GM23338 (cell line): ENCODE data around the gene ZMYND8. TPM values are rescaled to one million over a fixed set of nuclear protein-coding genes. Genes with fewer than 3 reads are reported as not detected.

Experiments used
- ATAC-seq: fragments of 200-7000 bp; cut with Tn5 transposase; 3 replicates; pipeline ENCODE4 v1.9.1; 2020
- DNase-seq: peaks from one replicate; pipeline ENCODE4 v3.0.0-alpha.2; 2015; ENCODE audit warnings: low spot score
- H2AFZ ChIP-seq: fragments of 200-600 bp; sonication (generic); 2 replicates; pipeline ENCODE4 v1.8.0; 2016; ENCODE audit warnings: antibody characterized with exemption, mild to moderate bottlenecking, moderate library complexity
- H3F3A ChIP-seq: fragments of 200-600 bp; sonication (generic); replicated peaks from 2 replicates; pipeline ENCODE4 v1.8.0; 2017; ENCODE audit warnings: antibody characterized with exemption, mixed run types, low read depth
- H3K27ac ChIP-seq: fragments of 200-600 bp; sonication (generic); 2 replicates; pipeline ENCODE4 v1.6.1; 2016; ENCODE audit warnings: low read depth
- H3K27me3 ChIP-seq: fragments of 200-600 bp; sonication (generic); 2 replicates; pipeline ENCODE4 v1.8.0; 2016; ENCODE audit warnings: mild to moderate bottlenecking, mixed run types, moderate library complexity; ENCODE audit not compliant: insufficient read depth
- H3K36me3 ChIP-seq: fragments of 200-600 bp; sonication (generic); 2 replicates; pipeline ENCODE4 v1.8.0; 2016; ENCODE audit warnings: mild to moderate bottlenecking; ENCODE audit not compliant: insufficient read depth
- H3K4me1 ChIP-seq: fragments of 200-600 bp; sonication (generic); 2 replicates; pipeline ENCODE4 v1.8.0; 2016; ENCODE audit warnings: mild to moderate bottlenecking, moderate library complexity; ENCODE audit not compliant: insufficient read depth
- H3K4me2 ChIP-seq: fragments of 200-600 bp; sonication (generic); 2 replicates; pipeline ENCODE4 v1.7.1; 2017; ENCODE audit warnings: mixed run types
- H3K4me3 ChIP-seq: fragments of 200-600 bp; sonication (generic); 2 replicates; pipeline ENCODE4 v1.6.1; 2016; ENCODE audit warnings: mixed run types
- H3K79me2 ChIP-seq: fragments of 200-600 bp; sonication (generic); replicated peaks from 2 replicates; pipeline ENCODE4 v1.8.0; 2017; ENCODE audit warnings: mild to moderate bottlenecking; ENCODE audit not compliant: insufficient read depth
- H3K9me2 ChIP-seq: fragments of 200-600 bp; sonication (generic); 2 replicates; pipeline ENCODE4 v1.8.0; 2017; ENCODE audit not compliant: insufficient read depth
- H4K20me1 ChIP-seq: fragments of 200-600 bp; sonication (generic); replicated peaks from 2 replicates; pipeline ENCODE4 v1.8.0; 2017; ENCODE audit warnings: mild to moderate bottlenecking; ENCODE audit not compliant: insufficient read depth
- H3K27ac Mint-ChIP-seq: 2 replicates; pipeline ENCODE4 v1.8.0; 2020; ENCODE audit warnings: inconsistent platforms, mild to moderate bottlenecking, moderate library complexity, mixed read lengths
- H3K27me3 Mint-ChIP-seq: 3 replicates; pipeline ENCODE4 v1.8.0; 2022; ENCODE audit warnings: low read depth, mild to moderate bottlenecking, moderate library complexity, mixed read lengths, inconsistent platforms; ENCODE audit not compliant: insufficient read depth, poor library complexity
- H3K36me3 Mint-ChIP-seq: 3 replicates; pipeline ENCODE4 v1.8.0; 2021; ENCODE audit warnings: low read depth, mild to moderate bottlenecking, inconsistent platforms, moderate library complexity, mixed read lengths
- H3K4me1 Mint-ChIP-seq: 3 replicates; pipeline ENCODE4 v1.8.0; 2020; ENCODE audit warnings: mild to moderate bottlenecking, inconsistent platforms, mixed read lengths
- H3K4me3 Mint-ChIP-seq: 3 replicates; pipeline ENCODE4 v1.8.0; 2021; ENCODE audit warnings: moderate library complexity, mild to moderate bottlenecking, inconsistent platforms, mixed read lengths
- H3K9me3 Mint-ChIP-seq: 3 replicates; pipeline ENCODE4 v1.8.0; 2020; ENCODE audit warnings: moderate library complexity, mild to moderate bottlenecking, inconsistent platforms, mixed read lengths
- CREB1 ChIP-seq: fragments of 250-450 bp; sonication (Bioruptor Pico); IDR thresholded peaks from 2 replicates; pipeline ENCODE4 v1.5.0; 2020; ENCODE audit warnings: low read depth, mild to moderate bottlenecking, moderate library complexity
- CTCF ChIP-seq, 2 experiments: fragments of 200-600 bp in 1 of 2; sonication (generic) in 1 of 2; conservative IDR thresholded peaks; 2 replicates each; pipeline versions ENCODE4 v1.5.1 to v1.6.1; 2016 to 2017; ENCODE audit warnings: antibody characterized with exemption in 2 of 2, low read depth in 2 of 2, mild to moderate bottlenecking in 2 of 2, moderate library complexity in 1 of 2
- ETS1 ChIP-seq: IDR thresholded peaks from 2 replicates; pipeline ENCODE4 v1.6.1; 2016; ENCODE audit warnings: antibody characterized with exemption
- EZH2 ChIP-seq: fragments of 200-600 bp; sonication (generic); IDR thresholded peaks from one replicate; pipeline ENCODE4 v1.8.0; 2017; ENCODE audit warnings: antibody characterized with exemption, mild to moderate bottlenecking, low read depth; ENCODE audit not compliant: unreplicated experiment
- EZH2phosphoT487 ChIP-seq: fragments of 200-600 bp; sonication (generic); IDR thresholded peaks from one replicate; pipeline ENCODE4 v1.8.1; 2018; ENCODE audit warnings: antibody characterized with exemption; ENCODE audit not compliant: unreplicated experiment
- JUNB ChIP-seq: IDR thresholded peaks from one replicate; pipeline ENCODE4 v1.6.1; 2016; ENCODE audit warnings: antibody characterized with exemption; ENCODE audit not compliant: unreplicated experiment
- NANOG ChIP-seq: IDR thresholded peaks from 2 replicates; pipeline ENCODE4 v1.6.1; 2016; ENCODE audit warnings: antibody characterized with exemption, borderline replicate concordance
- POLR2AphosphoS5 ChIP-seq: IDR thresholded peaks from 2 replicates; pipeline ENCODE4 v1.6.1; 2016; ENCODE audit warnings: antibody characterized with exemption, low read depth
- REST ChIP-seq: IDR thresholded peaks from one replicate; pipeline ENCODE4 v1.6.1; 2018; ENCODE audit warnings: antibody characterized with exemption; ENCODE audit not compliant: unreplicated experiment
- STAT1 ChIP-seq: IDR thresholded peaks from one replicate; pipeline ENCODE4 v1.6.1; 2016; ENCODE audit warnings: antibody characterized with exemption; ENCODE audit not compliant: unreplicated experiment
- ZNF114 ChIP-seq: fragments of 250-450 bp; sonication (Bioruptor Pico); IDR thresholded peaks from 2 replicates; pipeline ENCODE4 v1.5.0; 2020; ENCODE audit warnings: mild to moderate bottlenecking, moderate library complexity
- ZNF331 ChIP-seq: fragments of 250-450 bp; sonication (Bioruptor Pico); IDR thresholded peaks from 2 replicates; pipeline ENCODE4 v1.5.0; 2020; ENCODE audit warnings: low read depth, mild to moderate bottlenecking, moderate library complexity
- polyA plus RNA-seq: library from polyadenylated mRNA; unstranded; fragments of >200 nt; fragmentation: Nextera tagmentation; extraction: Ambion mirVana; gene quantifications from 2 replicates; pipeline ENCODE4 v1.2.1, GENCODE V29; 2016
- total RNA-seq: library from RNA; depleted of rRNA; stranded (reverse); fragments of >200 nt; shearing (Covaris generic); gene quantifications from 2 replicates; pipeline ENCODE4 v1.2.3, GENCODE V29; 2014
- TF ChIP-seq, protein P1 (sequence below): fragments of 250-450 bp; sonication (Bioruptor Pico); IDR thresholded peaks from 2 replicates; pipeline ENCODE4 v1.5.0; 2020; ENCODE audit warnings: mild to moderate bottlenecking, moderate library complexity

Gene ZMYND8
- total and polyA plus RNA-seq, 2 experiments from 2014 or later, result 70.9 to 128 TPM

GRCh38 chr20:47178851-47179250, 177.6 kb downstream of the ZMYND8 start:
- no peaks in the 10 kb centered on the region for H3K4me1 ChIP-seq
- H3K27ac ChIP-seq, result no peak overlapping the region
- Mint-ChIP-seq H3K27ac (no peak overlapping the region), H3K9me3 (peaks cover 2% of the 10 kb centered on the region; the same call in 1 of the 3 replicates), H3K27me3 (peaks cover 5% of the 10 kb centered on the region), H3K4me3 (no peak overlapping the region), H3K36me3 (0 out of 3 replicates have a peak, but pooled peaks cover 3% of the 10 kb centered on the region), H3K4me1 (peaks cover 2% of the 10 kb centered on the region; the same call in 2 of the 3 replicates)
- ATAC-seq, result no peak
- no peaks in the 10 kb centered on the region for H3K79me2 ChIP-seq
- no peak for TF ChIP-seq ETS1
- TF ChIP-seq REST, result no peak
- no peak for TF ChIP-seq EZH2phosphoT487
- TF ChIP-seq STAT1, result no peak
- no peak for TF ChIP-seq ZNF114 (CRISPR knock-in tag)
- TF ChIP-seq, protein P1, sequence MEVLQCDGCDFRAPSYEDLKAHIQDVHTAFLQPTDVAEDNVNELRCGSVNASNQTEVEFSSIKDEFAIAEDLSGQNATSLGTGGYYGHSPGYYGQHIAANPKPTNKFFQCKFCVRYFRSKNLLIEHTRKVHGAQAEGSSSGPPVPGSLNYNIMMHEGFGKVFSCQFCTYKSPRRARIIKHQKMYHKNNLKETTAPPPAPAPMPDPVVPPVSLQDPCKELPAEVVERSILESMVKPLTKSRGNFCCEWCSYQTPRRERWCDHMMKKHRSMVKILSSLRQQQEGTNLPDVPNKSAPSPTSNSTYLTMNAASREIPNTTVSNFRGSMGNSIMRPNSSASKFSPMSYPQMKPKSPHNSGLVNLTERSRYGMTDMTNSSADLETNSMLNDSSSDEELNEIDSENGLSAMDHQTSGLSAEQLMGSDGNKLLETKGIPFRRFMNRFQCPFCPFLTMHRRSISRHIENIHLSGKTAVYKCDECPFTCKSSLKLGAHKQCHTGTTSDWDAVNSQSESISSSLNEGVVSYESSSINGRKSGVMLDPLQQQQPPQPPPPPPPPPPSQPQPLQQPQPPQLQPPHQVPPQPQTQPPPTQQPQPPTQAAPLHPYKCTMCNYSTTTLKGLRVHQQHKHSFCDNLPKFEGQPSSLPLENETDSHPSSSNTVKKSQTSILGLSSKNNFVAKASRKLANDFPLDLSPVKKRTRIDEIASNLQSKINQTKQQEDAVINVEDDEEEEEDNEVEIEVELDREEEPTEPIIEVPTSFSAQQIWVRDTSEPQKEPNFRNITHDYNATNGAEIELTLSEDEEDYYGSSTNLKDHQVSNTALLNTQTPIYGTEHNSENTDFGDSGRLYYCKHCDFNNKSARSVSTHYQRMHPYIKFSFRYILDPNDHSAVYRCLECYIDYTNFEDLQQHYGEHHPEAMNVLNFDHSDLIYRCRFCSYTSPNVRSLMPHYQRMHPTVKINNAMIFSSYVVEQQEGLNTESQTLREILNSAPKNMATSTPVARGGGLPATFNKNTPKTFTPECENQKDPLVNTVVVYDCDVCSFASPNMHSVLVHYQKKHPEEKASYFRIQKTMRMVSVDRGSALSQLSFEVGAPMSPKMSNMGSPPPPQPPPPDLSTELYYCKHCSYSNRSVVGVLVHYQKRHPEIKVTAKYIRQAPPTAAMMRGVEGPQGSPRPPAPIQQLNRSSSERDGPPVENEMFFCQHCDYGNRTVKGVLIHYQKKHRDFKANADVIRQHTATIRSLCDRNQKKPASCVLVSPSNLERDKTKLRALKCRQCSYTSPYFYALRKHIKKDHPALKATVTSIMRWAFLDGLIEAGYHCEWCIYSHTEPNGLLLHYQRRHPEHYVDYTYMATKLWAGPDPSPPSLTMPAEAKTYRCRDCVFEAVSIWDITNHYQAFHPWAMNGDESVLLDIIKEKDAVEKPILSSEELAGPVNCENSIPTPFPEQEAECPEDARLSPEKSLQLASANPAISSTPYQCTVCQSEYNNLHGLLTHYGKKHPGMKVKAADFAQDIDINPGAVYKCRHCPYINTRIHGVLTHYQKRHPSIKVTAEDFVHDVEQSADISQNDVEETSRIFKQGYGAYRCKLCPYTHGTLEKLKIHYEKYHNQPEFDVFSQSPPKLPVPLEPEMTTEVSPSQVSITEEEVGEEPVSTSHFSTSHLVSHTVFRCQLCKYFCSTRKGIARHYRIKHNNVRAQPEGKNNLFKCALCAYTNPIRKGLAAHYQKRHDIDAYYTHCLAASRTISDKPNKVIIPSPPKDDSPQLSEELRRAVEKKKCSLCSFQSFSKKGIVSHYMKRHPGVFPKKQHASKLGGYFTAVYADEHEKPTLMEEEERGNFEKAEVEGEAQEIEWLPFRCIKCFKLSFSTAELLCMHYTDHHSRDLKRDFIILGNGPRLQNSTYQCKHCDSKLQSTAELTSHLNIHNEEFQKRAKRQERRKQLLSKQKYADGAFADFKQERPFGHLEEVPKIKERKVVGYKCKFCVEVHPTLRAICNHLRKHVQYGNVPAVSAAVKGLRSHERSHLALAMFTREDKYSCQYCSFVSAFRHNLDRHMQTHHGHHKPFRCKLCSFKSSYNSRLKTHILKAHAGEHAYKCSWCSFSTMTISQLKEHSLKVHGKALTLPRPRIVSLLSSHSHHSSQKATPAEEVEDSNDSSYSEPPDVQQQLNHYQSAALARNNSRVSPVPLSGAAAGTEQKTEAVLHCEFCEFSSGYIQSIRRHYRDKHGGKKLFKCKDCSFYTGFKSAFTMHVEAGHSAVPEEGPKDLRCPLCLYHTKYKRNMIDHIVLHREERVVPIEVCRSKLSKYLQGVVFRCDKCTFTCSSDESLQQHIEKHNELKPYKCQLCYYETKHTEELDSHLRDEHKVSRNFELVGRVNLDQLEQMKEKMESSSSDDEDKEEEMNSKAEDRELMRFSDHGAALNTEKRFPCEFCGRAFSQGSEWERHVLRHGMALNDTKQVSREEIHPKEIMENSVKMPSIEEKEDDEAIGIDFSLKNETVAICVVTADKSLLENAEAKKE (CRISPR knock-in tag), result no peak
- no peak for TF ChIP-seq POLR2AphosphoS5
- no peak for TF ChIP-seq EZH2
- TF ChIP-seq CREB1, result no peak
- TF ChIP-seq ZNF331 (CRISPR knock-in tag), result no peak
- no peak for TF ChIP-seq NANOG
- no peak for TF ChIP-seq JUNB
- TF ChIP-seq CTCF (conservative IDR thresholded peaks at IDR 0.05; ENCODE audit: low read depth in 2 of 2), result no peak
- no peaks in the 10 kb centered on the region for H4K20me1 ChIP-seq
- H3K4me2 ChIP-seq, result no peak overlapping the region
- no peak overlapping the region for H2AFZ ChIP-seq
- no peak for DNase-seq
- peaks cover 8% of the 10 kb centered on the region; the same call in 1 of the 2 replicates for H3K9me2 ChIP-seq
- no peak overlapping the region for H3K4me3 ChIP-seq
- H3K27me3 ChIP-seq, result no peaks in the 10 kb centered on the region
- no peaks in the 10 kb centered on the region for H3F3A ChIP-seq
- H3K36me3 ChIP-seq, result no peaks in the 10 kb centered on the region
